Right ventricle myocardium superior (tissue), 1 donor: ENCODE results near the gene IFRD2. TPM values are rescaled to one million over a fixed set of nuclear protein-coding genes. Genes with fewer than 3 reads are reported as not detected.
A peak's percentile ranks its signal among the peaks of the same experiment; 100 is the strongest.
"Not testable (repeated sequence)": the region's sequence is repeated elsewhere in the genome, so short reads cannot be mapped to it uniquely, and the experiment has no call there.

Source experiments
- ATAC-seq: fragments of 200-7000 bp; cut with Tn5 transposase; one replicate; pipeline ENCODE4 v1.9.1; 2020; ENCODE audit warnings: mild to moderate bottlenecking; ENCODE audit not compliant: poor library complexity
- DNase-seq: peaks from one replicate; pipeline ENCODE4 v3.0.0-alpha.2; 2020
- intact Hi-C: fragments of 100-400 bp; cut with DNase I; formaldehyde crosslinking; loops from one replicate; pipeline ENCODE4 v1.11.2; 2022
- total RNA-seq: library from RNA; stranded (reverse); fragmentation: NEBNext Ultra II Directional; extraction: Animal tissue kit (Norgen Biotek cat#: 25700); gene quantifications from one replicate; pipeline ENCODE4 v1.2.1, GENCODE V29; 2021
- donor health status: DM: no; HTN: yes; CAD: no; lungs with severe emphysema.

Gene IFRD2
- total RNA-seq, 1 donor from 2014 or later, result 70.1 TPM

GRCh38 chr3:50314342-50314741 is 22.1 kb upstream of the IFRD2 start:
- DNase-seq (no peak), ATAC-seq (peak; percentile 44)
- intact Hi-C loops, result no loop called here

GRCh38 chr3:50312041-50312440 is 19.8 kb upstream of the IFRD2 start:
- intact Hi-C loops, ATAC-seq, DNase-seq: not testable (repeated sequence)

GRCh38 chr3:50304601-50305000 is 12.4 kb upstream of the IFRD2 start:
- DNase-seq (peak; percentile 16), ATAC-seq (no peak)
- intact Hi-C loops, result no loop called here

- ATAC-seq (peak; percentile 51), DNase-seq (peak; percentile 88)
- intact Hi-C loops, result no loop called here
These were observed 11.0 kb upstream of the IFRD2 start, which contains the start of gene HYAL1 for GRCh38 chr3:50303013-50303815. Gene HYAL1 (minus strand): TSS chr3:50303574. CDS start chr3:50302956, 618 bp downstream.

- ATAC-seq, result no peak
- no peak for DNase-seq
- intact Hi-C loops, result no loop called here
These were observed 10.1 kb upstream of the IFRD2 start for GRCh38 chr3:50302095-50303012.

GRCh38 chr3:50300681-50301254 is 8.5 kb upstream of the IFRD2 start:
- DNase-seq (no peak), ATAC-seq (no peak)
- intact Hi-C loops, result no loop called here

- ATAC-seq (peak; percentile 0), DNase-seq (no peak)
- intact Hi-C loops, result no loop called here
These were observed 7.9 kb upstream of the IFRD2 start for GRCh38 chr3:50299929-50300680.

GRCh38 chr3:50299638-50299928 is 7.4 kb upstream of the IFRD2 start:
- intact Hi-C loops, result no loop called here
- ATAC-seq (no peak), DNase-seq (no peak)

GRCh38 chr3:50298836-50299637 is 6.8 kb upstream of the IFRD2 start, which contains the start of the genes HYAL3 and NAA80:
Gene HYAL3 (minus strand): TSS chr3:50299405. CDS start chr3:50295602, 3,803 bp downstream.
Gene NAA80 (minus strand): TSS chr3:50299405. CDS start chr3:50297463, 1,942 bp downstream.
- DNase-seq, result peak; percentile 100
- ATAC-seq, result peak; percentile 89
- intact Hi-C loops, result no loop called here

- no peak for DNase-seq
- intact Hi-C loops, result no loop called here
- ATAC-seq, result no peak
These were observed 5.9 kb upstream of the IFRD2 start for GRCh38 chr3:50297896-50298725.

GRCh38 chr3:50297384-50297775 is 5.2 kb upstream of the IFRD2 start:
- DNase-seq, result no peak
- intact Hi-C loops, result no loop called here
- ATAC-seq, result no peak

- ATAC-seq, result no peak
- intact Hi-C loops, result no loop called here
These were observed 4.6 kb upstream of the IFRD2 start for GRCh38 chr3:50296721-50297383.

GRCh38 chr3:50295553-50296431 is 3.6 kb upstream of the IFRD2 start:
- ATAC-seq, result no peak
- intact Hi-C loops, result no loop called here

More at GRCh38 chr3:50296721-50297383, 4.6 kb upstream of the IFRD2 start:
- no peak for DNase-seq

GRCh38 chr3:50294492-50295403 is 2.5 kb upstream of the IFRD2 start:
- DNase-seq (no peak), ATAC-seq (no peak)
- intact Hi-C loops, result no loop called here

More at GRCh38 chr3:50295553-50296431, 3.6 kb upstream of the IFRD2 start:
- no peak for DNase-seq
